ENCODE results near the gene SH2B2. TPM values are rescaled to one million over a fixed set of nuclear protein-coding genes. Genes with fewer than 3 reads are reported as not detected.
A peak's percentile ranks its signal among the peaks of the same experiment; 100 is the strongest.

SH2B2 gene
- total RNA-seq, 1 experiment from 2014 or later, result 1.4 TPM

- no peaks in the 10 kb centered on the region for H3K27me3 Mint-ChIP-seq (ENCODE audit: insufficient read depth, unreplicated experiment)
- H3K9me3 Mint-ChIP-seq (ENCODE audit: unreplicated experiment), result no peaks in the 10 kb centered on the region
- no peak overlapping the region for H3K27ac Mint-ChIP-seq (ENCODE audit: low read depth, unreplicated experiment)
- H3K4me1 Mint-ChIP-seq (ENCODE audit: insufficient read depth, unreplicated experiment), result peaks cover 6% of the 10 kb centered on the region
- no peak for DNase-seq (ENCODE audit: unreplicated experiment)
- POLR2A ChIA-PET, result no interaction called here
- CTCF ChIA-PET, result interaction anchor here (0.6 to 1.2 kb wide), 2 partner anchors 9 to 10 kb away, joined by 3 read pairs; no protein-coding TSS in a partner anchor
- intact Hi-C loops (cut with micrococcal nuclease), result no loop called here
- TF ChIP-seq CTCF (IDR thresholded peaks at IDR 0.05; ENCODE audit: unreplicated experiment), result no peak
- H3K4me3 Mint-ChIP-seq (ENCODE audit: unreplicated experiment), result no peak overlapping the region
- BruUV-seq (replicated peaks), result no TSS peak
- H3K36me3 Mint-ChIP-seq (ENCODE audit: insufficient read depth, unreplicated experiment), result no peaks in the 10 kb centered on the region
Observed at GRCh38 chr7:102281785-102282184, 4.9 kb upstream of the SH2B2 start.

GRCh38 chr7:102282465-102283362 lies 4.0 kb upstream of the SH2B2 start:
- Mint-ChIP-seq H3K27me3 (ENCODE audit: insufficient read depth, unreplicated experiment) (no peaks in the 10 kb centered on the region), H3K9me3 (ENCODE audit: unreplicated experiment) (no peaks in the 10 kb centered on the region), H3K4me3 (ENCODE audit: unreplicated experiment) (no peak overlapping the region), H3K36me3 (ENCODE audit: insufficient read depth, unreplicated experiment) (no peaks in the 10 kb centered on the region), H3K27ac (ENCODE audit: low read depth, unreplicated experiment) (no peak overlapping the region), H3K4me1 (ENCODE audit: insufficient read depth, unreplicated experiment) (peaks cover 6% of the 10 kb centered on the region)
- no TSS peak for BruUV-seq (replicated peaks)
- CTCF ChIA-PET, result interaction anchor here (1.0 to 1.1 kb wide), 2 partner anchors 10 to 122 kb away, joined by 3 to 4 read pairs; no protein-coding TSS in a partner anchor
- no peak for TF ChIP-seq CTCF (IDR thresholded peaks at IDR 0.05; ENCODE audit: unreplicated experiment)
- POLR2A ChIA-PET, result interaction anchor here (1.0 kb wide), 1 partner anchor 114 kb away, joined by 5 read pairs; the partner anchor contains the start of gene PRKRIP1
- intact Hi-C loops (cut with micrococcal nuclease), result no loop called here
- DNase-seq (ENCODE audit: unreplicated experiment), result no peak

GRCh38 chr7:102283477-102284189 lies 3.0 kb upstream of the SH2B2 start:
- H3K27ac Mint-ChIP-seq (ENCODE audit: low read depth, unreplicated experiment), result no peak overlapping the region
- H3K9me3 Mint-ChIP-seq (ENCODE audit: unreplicated experiment), result no peaks in the 10 kb centered on the region
- POLR2A ChIA-PET, result no interaction called here
- intact Hi-C loops (cut with micrococcal nuclease), result no loop called here
- H3K4me3 Mint-ChIP-seq (ENCODE audit: unreplicated experiment), result no peak overlapping the region
- H3K27me3 Mint-ChIP-seq (ENCODE audit: insufficient read depth, unreplicated experiment), result no peaks in the 10 kb centered on the region
- BruUV-seq (replicated peaks), result TSS peak; percentile 47
- no peaks in the 10 kb centered on the region for H3K36me3 Mint-ChIP-seq (ENCODE audit: insufficient read depth, unreplicated experiment)
- TF ChIP-seq CTCF (IDR thresholded peaks at IDR 0.05; ENCODE audit: unreplicated experiment), result no peak
- H3K4me1 Mint-ChIP-seq (ENCODE audit: insufficient read depth, unreplicated experiment), result peaks cover 6% of the 10 kb centered on the region
- CTCF ChIA-PET, result interaction anchor here (1.1 kb wide), 1 partner anchor 121 kb away, joined by 3 read pairs; no protein-coding TSS in a partner anchor
- no peak for DNase-seq (ENCODE audit: unreplicated experiment)

- Mint-ChIP-seq H3K9me3 (ENCODE audit: unreplicated experiment) (no peaks in the 10 kb centered on the region), H3K4me1 (ENCODE audit: insufficient read depth, unreplicated experiment) (peaks cover 6% of the 10 kb centered on the region), H3K36me3 (ENCODE audit: insufficient read depth, unreplicated experiment) (no peaks in the 10 kb centered on the region), H3K27me3 (ENCODE audit: insufficient read depth, unreplicated experiment) (no peaks in the 10 kb centered on the region), H3K4me3 (ENCODE audit: unreplicated experiment) (no peak overlapping the region), H3K27ac (ENCODE audit: low read depth, unreplicated experiment) (no peak overlapping the region)
- ChIA-PET CTCF (no interaction called here), POLR2A (no interaction called here)
- BruUV-seq (replicated peaks), result no TSS peak
- no peak for DNase-seq (ENCODE audit: unreplicated experiment)
- intact Hi-C loops (cut with micrococcal nuclease), result no loop called here
- no peak for TF ChIP-seq CTCF (IDR thresholded peaks at IDR 0.05; ENCODE audit: unreplicated experiment)
Observed at GRCh38 chr7:102284399-102284798, 2.3 kb upstream of the SH2B2 start.

Measured in MCF 10A (cell line).